Mesenchymal stem cell (in vitro differentiated cells and primary cell): ENCODE results near the gene CD74.

Experiments
- DNase-seq: peaks from one replicate; pipeline ENCODE4 v3.0.0-alpha.2; 2013
- H2AFZ ChIP-seq: one replicate; pipeline ENCODE4 v1.6.1; 2013; ENCODE audit warnings: low read depth, mild to moderate bottlenecking, control low read depth, inconsistent platforms, low read length, moderate library complexity
- H2AK5ac ChIP-seq: 2 replicates; pipeline ENCODE4 v1.6.1; 2013; ENCODE audit warnings: low read length, moderate library complexity, mild to moderate bottlenecking, inconsistent platforms; ENCODE audit not compliant: severe bottlenecking
- H2BK120ac ChIP-seq: one replicate; pipeline ENCODE4 v1.6.1; 2013; ENCODE audit warnings: low read depth, mild to moderate bottlenecking, inconsistent platforms, low read length, moderate library complexity
- H2BK12ac ChIP-seq, 2 experiments: one replicate each; pipeline ENCODE4 v1.6.1; 2013; ENCODE audit warnings: inconsistent platforms in 2 of 2, low read length in 2 of 2, mild to moderate bottlenecking in 2 of 2, moderate library complexity in 2 of 2, control low read depth in 1 of 2
- H2BK15ac ChIP-seq: one replicate; pipeline ENCODE4 v1.6.1; 2013; ENCODE audit warnings: mild to moderate bottlenecking, low read depth, inconsistent platforms; ENCODE audit not compliant: poor library complexity, severe bottlenecking
- H2BK5ac ChIP-seq: 2 replicates; pipeline ENCODE4 v1.6.1; 2013; ENCODE audit warnings: low read depth, mild to moderate bottlenecking, low read length, control low read depth, inconsistent platforms; ENCODE audit not compliant: poor library complexity, severe bottlenecking
- H3K14ac ChIP-seq, 2 experiments: one replicate each; pipeline ENCODE4 v1.6.1; 2013; ENCODE audit warnings: inconsistent platforms in 2 of 2, low read length in 2 of 2, control low read depth in 1 of 2, mild to moderate bottlenecking in 1 of 2, moderate library complexity in 1 of 2
- H3K18ac ChIP-seq, 2 experiments: one replicate each; pipeline ENCODE4 v1.6.1; 2013; ENCODE audit warnings: inconsistent platforms in 2 of 2, low read length in 2 of 2, control low read depth in 1 of 2, low read depth in 1 of 2, mild to moderate bottlenecking in 1 of 2
- H3K23ac ChIP-seq, 2 experiments: one replicate each; pipeline ENCODE4 v1.6.1; 2013; ENCODE audit warnings: inconsistent platforms in 2 of 2, low read length in 2 of 2, mild to moderate bottlenecking in 2 of 2, moderate library complexity in 2 of 2, control low read depth in 1 of 2
- H3K27ac ChIP-seq: 2 replicates; pipeline ENCODE4 v1.5.1; 2013; ENCODE audit warnings: mild to moderate bottlenecking, moderate library complexity, low read length, control low read depth, inconsistent platforms; ENCODE audit not compliant: poor library complexity, severe bottlenecking
- H3K27me3 ChIP-seq, 2 experiments: 2 replicates each; pipeline versions ENCODE4 v1.6.1 to v1.7.0; 2013; ENCODE audit warnings: low read length in 2 of 2, mild to moderate bottlenecking in 2 of 2, moderate library complexity in 2 of 2, control low read depth in 1 of 2, inconsistent platforms in 1 of 2; ENCODE audit not compliant: control insufficient read depth in 1 of 2, insufficient read depth in 1 of 2
- H3K36me3 ChIP-seq, 2 experiments: 2 replicates each; pipeline versions ENCODE4 v1.6.1 to v1.7.0; 2013; ENCODE audit warnings: low read length in 2 of 2, control low read depth in 1 of 2, inconsistent platforms in 1 of 2, low read depth in 1 of 2, mild to moderate bottlenecking in 1 of 2; ENCODE audit not compliant: insufficient read depth in 2 of 2, control insufficient read depth in 1 of 2
- H3K4ac ChIP-seq, 2 experiments: one replicate each; pipeline ENCODE4 v1.6.1; 2013; ENCODE audit warnings: inconsistent platforms in 2 of 2, low read length in 2 of 2, mild to moderate bottlenecking in 2 of 2, moderate library complexity in 2 of 2, control low read depth in 1 of 2, low read depth in 1 of 2
- H3K4me1 ChIP-seq: 2 replicates; pipeline ENCODE4 v1.6.1; 2013; ENCODE audit warnings: low read depth, low read length, control low read depth; ENCODE audit not compliant: control insufficient read depth, insufficient read depth
- H3K4me2 ChIP-seq: 2 replicates; pipeline ENCODE4 v1.6.1; 2013; ENCODE audit warnings: low read length, mild to moderate bottlenecking, inconsistent platforms; ENCODE audit not compliant: poor library complexity, severe bottlenecking
- H3K4me3 ChIP-seq, 2 experiments: 2 replicates each; pipeline versions ENCODE4 v1.5.1 to v1.7.0; 2013; ENCODE audit warnings: low read length in 2 of 2, mild to moderate bottlenecking in 2 of 2, control low read depth in 1 of 2, low read depth in 1 of 2; ENCODE audit not compliant: insufficient read depth in 1 of 2
- H3K79me1 ChIP-seq: replicated peaks from 2 replicates; pipeline ENCODE4 v1.6.1; 2013; ENCODE audit warnings: mild to moderate bottlenecking, control low read depth, low read length, inconsistent platforms; ENCODE audit not compliant: poor library complexity, severe bottlenecking
- H3K9ac ChIP-seq: 2 replicates; pipeline ENCODE4 v1.7.0; 2013; ENCODE audit warnings: mild to moderate bottlenecking, low read length, moderate library complexity
- H3K9me3 ChIP-seq: 2 replicates; pipeline ENCODE4 v1.7.0; 2013; ENCODE audit warnings: mild to moderate bottlenecking, low read length; ENCODE audit not compliant: control insufficient read depth
- H4K8ac ChIP-seq: one replicate; pipeline ENCODE4 v1.6.1; 2013; ENCODE audit warnings: inconsistent platforms, mild to moderate bottlenecking, low read length, moderate library complexity
- H4K91ac ChIP-seq: one replicate; pipeline ENCODE4 v1.6.1; 2013; ENCODE audit warnings: mild to moderate bottlenecking, low read length, inconsistent platforms
- WGBS: methylation state at CpG from one replicate; pipeline ENCODE4 v1.1.7; 2013; ENCODE audit warnings: mixed read lengths; 5-methylcytosine and 5-hydroxymethylcytosine counted together

The CD74 gene

DNA sequence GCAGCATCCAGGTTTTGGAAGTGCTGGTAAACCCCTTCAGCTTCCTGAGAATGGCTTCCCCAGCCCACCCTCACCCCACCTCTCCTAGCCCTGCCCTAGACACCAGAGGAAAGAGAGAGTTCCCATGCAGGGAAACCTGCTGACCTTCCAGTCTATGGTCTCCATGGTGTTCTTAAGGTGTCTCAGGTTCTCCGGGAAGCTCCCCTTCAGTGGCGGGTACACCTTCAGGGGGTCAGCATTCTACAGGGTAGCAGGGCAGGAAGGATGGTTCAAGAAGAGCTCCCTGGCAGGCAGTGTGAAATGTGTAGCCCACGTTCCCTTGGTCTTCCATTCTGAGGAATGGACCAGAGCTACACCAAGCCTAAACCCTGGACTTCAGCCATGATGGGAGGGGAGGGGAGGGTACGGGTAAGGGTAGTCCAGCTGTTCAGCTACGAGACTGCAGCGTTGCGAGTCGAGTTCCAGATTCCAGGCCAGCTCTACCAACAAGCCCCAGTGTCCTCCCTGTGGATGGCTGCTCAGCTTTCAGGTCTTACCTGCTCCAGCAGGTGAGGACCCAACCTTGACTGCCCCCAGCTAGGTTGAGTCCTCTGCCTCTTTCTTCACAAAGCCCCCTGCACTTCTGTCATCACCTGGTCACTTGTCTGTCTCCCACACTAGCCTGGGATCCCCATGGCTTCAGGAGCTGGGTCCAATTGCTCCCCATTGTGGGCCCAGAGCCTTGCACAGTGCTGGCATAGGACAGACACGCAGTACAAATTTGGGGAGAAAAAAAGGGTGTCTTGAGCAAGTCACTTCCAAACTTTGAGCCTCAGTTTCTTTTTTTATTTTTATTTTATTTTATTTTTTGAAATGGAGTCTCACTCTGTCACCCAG lies 7.5 kb downstream of the CD74 start:
- H3K18ac ChIP-seq = no peak overlapping the region
- H3K79me1 ChIP-seq = no peaks in the 10 kb centered on the region
- no peaks in the 10 kb centered on the region for H3K27me3 ChIP-seq
- H3K4ac ChIP-seq = no peak overlapping the region
- no peak overlapping the region for H2AK5ac ChIP-seq
- H2BK12ac ChIP-seq = no peak overlapping the region
- H2BK5ac ChIP-seq = no peak overlapping the region
- H2AFZ ChIP-seq = no peak overlapping the region
- H3K4me3 ChIP-seq = no peak overlapping the region
- peaks cover 31 to 49% of the 10 kb centered on the region in 2 experiments for H3K36me3 ChIP-seq
- no peak overlapping the region for H2BK120ac ChIP-seq
- H3K23ac ChIP-seq = no peak overlapping the region
- H4K8ac ChIP-seq = no peak overlapping the region
- peaks cover 4% of the 10 kb centered on the region for H3K4me1 ChIP-seq
- H3K27ac ChIP-seq = no peak overlapping the region
- DNase-seq = no peak
- no peak overlapping the region for H2BK15ac ChIP-seq
- H3K14ac ChIP-seq = no peak overlapping the region
- H4K91ac ChIP-seq = no peak overlapping the region
- no peaks in the 10 kb centered on the region for H3K9me3 ChIP-seq
- no peak overlapping the region for H3K9ac ChIP-seq
- WGBS = 94% methylated on average over 8 of the region's 9 CpGs
- H3K4me2 ChIP-seq = no peak overlapping the region

DNA sequence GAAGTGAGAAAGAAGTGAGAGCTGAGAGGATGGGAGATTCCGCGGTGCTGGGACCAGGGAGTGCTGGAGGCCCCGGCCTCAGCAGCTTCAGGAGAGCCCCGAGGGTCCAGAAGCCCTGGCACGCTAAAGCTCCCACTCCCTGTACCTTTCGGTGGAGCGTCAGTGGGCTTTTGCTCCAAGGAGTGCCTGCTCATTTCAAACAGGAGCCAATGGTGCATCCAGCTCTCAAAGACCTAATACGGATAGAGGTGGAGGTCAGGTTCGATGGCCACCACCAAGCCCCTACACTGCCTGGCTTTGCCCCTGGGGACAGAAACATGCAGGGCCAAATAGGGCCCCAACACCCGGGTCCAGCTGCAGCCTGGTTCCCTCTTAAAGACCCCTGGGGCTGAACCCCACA lies 8.2 kb downstream of the CD74 start:
- Histone ChIP-seq H3K14ac (no peak overlapping the region), H3K36me3 (peaks cover 37 to 56% of the 10 kb centered on the region in 2 experiments), H3K18ac (no peak overlapping the region), H3K27me3 (no peaks in the 10 kb centered on the region), H4K91ac (no peak overlapping the region), H3K4ac (no peak overlapping the region), H3K9ac (no peak overlapping the region), H2AFZ (no peak overlapping the region), H2BK15ac (no peak overlapping the region), H2BK12ac (no peak overlapping the region), H3K4me1 (no peaks in the 10 kb centered on the region), H2AK5ac (no peak overlapping the region), H2BK5ac (no peak overlapping the region), H3K27ac (no peak overlapping the region), H3K79me1 (no peaks in the 10 kb centered on the region), H4K8ac (no peak overlapping the region), H3K9me3 (no peaks in the 10 kb centered on the region), H3K23ac (no peak overlapping the region), H3K4me2 (no peak overlapping the region), H2BK120ac (no peak overlapping the region), H3K4me3 (no peak overlapping the region)
- WGBS = 95% methylated on average over 10 of the region's 10 CpGs
- DNase-seq = no peak

DNA sequence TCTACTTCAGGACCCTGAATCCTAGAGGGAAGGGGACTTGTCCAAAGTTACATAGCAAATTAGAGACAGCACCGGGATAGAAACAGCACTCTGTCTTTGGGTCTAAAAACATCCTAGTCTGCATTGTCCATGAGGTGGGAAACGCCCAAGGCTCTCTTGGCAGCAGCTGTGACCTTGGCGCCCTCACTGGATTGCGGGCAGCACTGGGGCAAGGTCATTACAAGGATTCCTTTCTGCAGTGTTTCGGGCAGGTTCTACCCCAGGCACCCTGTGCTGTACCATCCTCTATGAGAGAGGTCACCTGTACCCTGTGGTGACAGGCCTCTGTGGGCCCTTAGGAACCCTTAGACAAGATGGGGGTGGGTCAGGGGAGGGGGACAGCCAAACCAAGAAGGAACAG lies 8.6 kb downstream of the CD74 start:
- Histone ChIP-seq H3K9me3 (no peaks in the 10 kb centered on the region), H2AK5ac (no peak overlapping the region), H2BK5ac (no peak overlapping the region), H3K23ac (no peak overlapping the region), H3K79me1 (no peaks in the 10 kb centered on the region), H2BK120ac (no peak overlapping the region), H3K14ac (no peak overlapping the region), H3K4me1 (no peaks in the 10 kb centered on the region), H4K8ac (no peak overlapping the region), H2BK12ac (no peak overlapping the region), H3K9ac (no peak overlapping the region), H3K18ac (no peak overlapping the region), H3K27ac (no peak overlapping the region), H3K27me3 (no peaks in the 10 kb centered on the region), H3K4me3 (no peak overlapping the region), H4K91ac (no peak overlapping the region), H2AFZ (no peak overlapping the region), H3K36me3 (peaks cover 40 to 60% of the 10 kb centered on the region in 2 experiments), H3K4me2 (no peak overlapping the region), H2BK15ac (no peak overlapping the region), H3K4ac (no peak overlapping the region)
- no peak for DNase-seq
- 95% methylated on average over 5 of the region's 5 CpGs for WGBS

DNA sequence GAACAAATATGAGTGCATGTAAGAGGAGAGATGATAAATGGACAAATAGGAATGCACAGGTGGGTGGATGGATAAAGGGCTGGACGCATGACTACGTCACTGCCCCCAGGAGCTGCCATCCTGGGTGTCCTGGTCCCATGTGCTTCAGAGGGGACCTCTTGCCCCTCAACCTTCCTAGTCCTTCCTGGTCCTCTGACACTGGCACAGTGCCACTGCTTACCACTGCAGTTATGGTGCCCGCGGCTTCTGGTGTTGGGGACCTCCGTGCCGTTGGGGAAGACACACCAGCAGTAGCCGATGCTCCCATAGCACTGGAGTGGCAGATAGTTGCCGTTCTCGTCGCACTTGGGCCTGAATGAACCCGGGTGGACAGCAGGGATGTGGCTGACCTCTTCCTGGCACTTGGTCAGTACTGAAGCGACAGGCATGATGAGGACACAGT lies 9.8 kb downstream of the CD74 start:
- H3K36me3 ChIP-seq = peaks cover 49 to 62% of the 10 kb centered on the region in 2 experiments
- H3K27ac ChIP-seq = no peak overlapping the region
- no peak overlapping the region for H3K9ac ChIP-seq
- H2BK120ac ChIP-seq = no peak overlapping the region
- no peak overlapping the region for H2AFZ ChIP-seq
- no peak overlapping the region for H3K23ac ChIP-seq
- no peak overlapping the region for H4K8ac ChIP-seq
- H3K4ac ChIP-seq = no peak overlapping the region
- no peak overlapping the region for H2BK12ac ChIP-seq
- H2BK15ac ChIP-seq = no peak overlapping the region
- over 99% methylated on average over 12 of the region's 12 CpGs for WGBS
- no peak overlapping the region for H3K4me2 ChIP-seq
- DNase-seq = no peak
- H3K4me1 ChIP-seq = peaks cover 2% of the 10 kb centered on the region
- H3K79me1 ChIP-seq = no peaks in the 10 kb centered on the region
- no peak overlapping the region for H3K14ac ChIP-seq
- no peaks in the 10 kb centered on the region for H3K9me3 ChIP-seq
- no peak overlapping the region for H3K18ac ChIP-seq
- no peak overlapping the region for H4K91ac ChIP-seq
- H3K27me3 ChIP-seq = no peaks in the 10 kb centered on the region
- no peak overlapping the region for H3K4me3 ChIP-seq
- H2BK5ac ChIP-seq = no peak overlapping the region
- H2AK5ac ChIP-seq = no peak overlapping the region
